Ecto neural progenitor cell (in vitro differentiated cells): Measurements from ENCODE around the gene IL33.

Experiments used
- DNase-seq: peaks from one replicate; pipeline ENCODE4 v3.0.0-alpha.2; 2018; ENCODE audit warnings: low spot score

IL33 gene

GRCh38 chr9:6305954-6306563 is 90.5 kb downstream of the IL33 start:
- DNase-seq = no peak
